GM13977 (cell line): Measurements from ENCODE around the gene CFAP70.

Experiments used
- DNase-seq: peaks from one replicate; pipeline ENCODE4 v3.0.0; 2012; ENCODE audit warnings: low spot score
- CTCF ChIP-seq: IDR thresholded peaks from 2 replicates; pipeline ENCODE4 v1.5.1; 2012; ENCODE audit warnings: mild to moderate bottlenecking, control low read depth; ENCODE audit not compliant: insufficient read depth; ENCODE audit errors: extremely low read depth, missing control alignments
- in situ Hi-C: fragments of 300-500 bp; cut with MboI; formaldehyde crosslinking; loops from one replicate; pipeline ENCODE4 v1.12.0; 2022; ENCODE audit warnings: low sequenced_read_pairs, low pct_unique_long_range_greater_than_20kb, mixed read lengths, inconsistent platforms; ENCODE audit not compliant: unreplicated experiment

The CFAP70 gene

GRCh38 chr10:73358331-73359279 is at the start of gene CFAP70:
Gene CFAP70 (minus strand): TSS chr10:73358864. CDS start chr10:73354796, 4,068 bp downstream.
- no peak for TF ChIP-seq CTCF
- peak; percentile 90 for DNase-seq
- in situ Hi-C loops, result no loop called here

- no peak for TF ChIP-seq CTCF
- in situ Hi-C loops, result no loop called here
- no peak for DNase-seq
These were observed 49.4 kb upstream of the CFAP70 start for GRCh38 chr10:73408061-73408460.

GRCh38 chr10:73407495-73407894 is 48.8 kb upstream of the CFAP70 start:
- no peak for TF ChIP-seq CTCF
- no peak for DNase-seq
- in situ Hi-C loops, result no loop called here

GRCh38 chr10:73406846-73407245 is 48.2 kb upstream of the CFAP70 start:
- no peak for DNase-seq
- in situ Hi-C loops, result no loop called here
- no peak for TF ChIP-seq CTCF

GRCh38 chr10:73405556-73405955 is 46.9 kb upstream of the CFAP70 start:
- DNase-seq, result no peak
- no peak for TF ChIP-seq CTCF
- in situ Hi-C loops, result no loop called here

- TF ChIP-seq CTCF, result no peak
- in situ Hi-C loops, result no loop called here
- no peak for DNase-seq
These were observed 46.0 kb upstream of the CFAP70 start for GRCh38 chr10:73404690-73405089.
